Measurements from ENCODE around the gene OLAH.

OLAH gene

GRCh38 chr10:15072358-15072757 is 28.6 kb downstream of the OLAH start:
- no peak for DNase-seq

- DNase-seq = no peak
These were observed 31.7 kb downstream of the OLAH start for GRCh38 chr10:15075421-15075820.

- DNase-seq = no peak
These were observed 40.1 kb downstream of the OLAH start for GRCh38 chr10:15083674-15084501.

- no peak for DNase-seq
These were observed 40.8 kb downstream of the OLAH start for GRCh38 chr10:15084502-15084922.

GRCh38 chr10:15088428-15089261 is 44.9 kb downstream of the OLAH start, which contains the start of gene ACBD7:
Gene ACBD7, minus strand, starts transcription at chr10:15088776. Its CDS starts 48 bp downstream, at chr10:15088728.
- peak; percentile 67 for DNase-seq

GRCh38 chr10:15091418-15091817 is 47.7 kb downstream of the OLAH start:
- no peak for DNase-seq

- no peak for DNase-seq
These were observed 49.2 kb downstream of the OLAH start for GRCh38 chr10:15092855-15093408.

GRCh38 chr10:15096661-15097010 is 52.9 kb downstream of the OLAH start:
- DNase-seq = no peak

- peak; percentile 73 for DNase-seq
These were observed 53.5 kb downstream of the OLAH start, which contains the start of gene RPP38 for GRCh38 chr10:15097011-15097812. Gene RPP38, plus strand, starts transcription at chr10:15097355. Its CDS starts 5,960 bp downstream, at chr10:15103315.

- DNase-seq = no peak
These were observed 56.1 kb downstream of the OLAH start for GRCh38 chr10:15099886-15100285.

GRCh38 chr10:15103513-15103912 is 59.8 kb downstream of the OLAH start:
- no peak for DNase-seq

GRCh38 chr10:15106352-15107013 is 62.7 kb downstream of the OLAH start:
- peak; percentile 37 for DNase-seq

GRCh38 chr10:15112657-15113056 is 68.9 kb downstream of the OLAH start:
- no peak for DNase-seq

GRCh38 chr10:15113766-15114165 is 70.0 kb downstream of the OLAH start:
- DNase-seq = no peak

- no peak for DNase-seq
These were observed 72.5 kb downstream of the OLAH start for GRCh38 chr10:15116225-15116624.

GRCh38 chr10:15118615-15119014 is 74.9 kb downstream of the OLAH start:
- DNase-seq = no peak

GRCh38 chr10:15120523-15120922 is 76.8 kb downstream of the OLAH start:
- DNase-seq = no peak

GRCh38 chr10:15121707-15122106 is 78.0 kb downstream of the OLAH start:
- DNase-seq = no peak

- no peak for DNase-seq
These were observed 78.8 kb downstream of the OLAH start for GRCh38 chr10:15122477-15123030.
